Stimulated activated CD8-positive, alpha-beta memory T cell treated with anti-CD3 and anti-CD28 coated beads, Interleukin-4, amount 100 ng/mL, for 4 hours (primary cell): ENCODE data around the gene METTL15.
"Not testable (repeated sequence)": the region's sequence is repeated elsewhere in the genome, so short reads cannot be mapped to it uniquely, and the experiment has no call there.

Source experiments
- DNase-seq, 2 donors: peaks; one replicate each; pipeline ENCODE4 v3.0.0-alpha.2; 2020; ENCODE audit warnings: low read depth in 2 of 2, low spot score in 1 of 2

Gene METTL15

GRCh38 chr11:28289444-28289843 is 181.3 kb downstream of the METTL15 start:
- DNase-seq, result no peak

- DNase-seq, result not testable (repeated sequence)
These were observed 182.8 kb downstream of the METTL15 start for GRCh38 chr11:28290995-28291394.

- DNase-seq, result no peak
These were observed 188.2 kb downstream of the METTL15 start for GRCh38 chr11:28296426-28296825.

GRCh38 chr11:28298209-28298608 is 190.0 kb downstream of the METTL15 start:
- no peak for DNase-seq

GRCh38 chr11:28303477-28304191 is 195.4 kb downstream of the METTL15 start:
- no peak for DNase-seq

GRCh38 chr11:28315440-28315839 is 207.3 kb downstream of the METTL15 start:
- DNase-seq, result no peak

GRCh38 chr11:28318871-28319270 is 210.7 kb downstream of the METTL15 start:
- no peak for DNase-seq

- no peak for DNase-seq
These were observed 215.4 kb downstream of the METTL15 start for GRCh38 chr11:28323621-28324020.

GRCh38 chr11:28332393-28332792 is 224.2 kb downstream of the METTL15 start:
- DNase-seq, result not testable (repeated sequence)

GRCh38 chr11:28337701-28338100 is 229.5 kb downstream of the METTL15 start:
- no peak for DNase-seq

- no peak for DNase-seq
These were observed 230.2 kb downstream of the METTL15 start for GRCh38 chr11:28338371-28338770.

- no peak for DNase-seq
These were observed 231.3 kb downstream of the METTL15 start for GRCh38 chr11:28339488-28339887.

GRCh38 chr11:28342716-28343115 is 234.5 kb downstream of the METTL15 start:
- DNase-seq, result no peak

GRCh38 chr11:28343304-28344233 is 235.4 kb downstream of the METTL15 start:
- no peak for DNase-seq

- no peak for DNase-seq
These were observed 238.0 kb downstream of the METTL15 start for GRCh38 chr11:28346209-28346608.

GRCh38 chr11:28346721-28347120 is 238.5 kb downstream of the METTL15 start:
- no peak for DNase-seq

GRCh38 chr11:28347371-28347770 is 239.2 kb downstream of the METTL15 start:
- DNase-seq, result no peak

GRCh38 chr11:28350216-28350615 is 242.0 kb downstream of the METTL15 start:
- DNase-seq, result no peak

GRCh38 chr11:28353991-28354390 is 245.8 kb downstream of the METTL15 start:
- DNase-seq, result no peak

- DNase-seq, result no peak
These were observed 258.6 kb downstream of the METTL15 start for GRCh38 chr11:28366549-28367346.

- DNase-seq, result not testable (repeated sequence)
These were observed 269.9 kb downstream of the METTL15 start for GRCh38 chr11:28378095-28378494.
